HT1080 (cell line): ENCODE data around the gene FUT9. TPM values are rescaled to one million over a fixed set of nuclear protein-coding genes. Genes with fewer than 3 reads are reported as not detected.

Experiments
- DNase-seq: peaks from one replicate; pipeline ENCODE4 v3.0.0-alpha.2; 2015; ENCODE audit warnings: low read depth
- total RNA-seq: library from RNA; depleted of rRNA; stranded (reverse); fragments of >200 nt; shearing (Covaris generic); gene quantifications from 2 replicates; pipeline ENCODE4 v1.2.3, GENCODE V29; 2014

FUT9 gene
- total RNA-seq, 1 experiment from 2014 or later = 0.82 TPM

GRCh38 chr6:96066376-96066775 lies 50.6 kb downstream of the FUT9 start:
- no peak for DNase-seq

GRCh38 chr6:96073555-96073954 lies 57.8 kb downstream of the FUT9 start:
- no peak for DNase-seq

GRCh38 chr6:96074006-96074405 lies 58.2 kb downstream of the FUT9 start:
- no peak for DNase-seq

GRCh38 chr6:96075826-96076225 lies 60.1 kb downstream of the FUT9 start:
- peak; percentile 49 for DNase-seq

GRCh38 chr6:96086745-96087144 lies 71.0 kb downstream of the FUT9 start:
- no peak for DNase-seq

GRCh38 chr6:96089173-96089572 lies 73.4 kb downstream of the FUT9 start:
- peak; percentile 25 for DNase-seq

- no peak for DNase-seq
These were observed 78.3 kb downstream of the FUT9 start for GRCh38 chr6:96094077-96094476.

GRCh38 chr6:96099069-96099468 lies 83.3 kb downstream of the FUT9 start:
- no peak for DNase-seq

- no peak for DNase-seq
These were observed 85.8 kb downstream of the FUT9 start for GRCh38 chr6:96101564-96101963.

GRCh38 chr6:96104910-96105309 lies 89.1 kb downstream of the FUT9 start:
- DNase-seq = no peak

- no peak for DNase-seq
These were observed 95.1 kb downstream of the FUT9 start for GRCh38 chr6:96110878-96111277.

GRCh38 chr6:96116674-96117073 lies 100.9 kb downstream of the FUT9 start:
- peak; percentile 6 for DNase-seq

GRCh38 chr6:96124778-96125177 lies 109.0 kb downstream of the FUT9 start:
- DNase-seq = peak; percentile 61

GRCh38 chr6:96138406-96138805 lies 122.6 kb downstream of the FUT9 start:
- DNase-seq = no peak

GRCh38 chr6:96142142-96142541 lies 126.4 kb downstream of the FUT9 start:
- DNase-seq = no peak

- no peak for DNase-seq
These were observed 134.7 kb downstream of the FUT9 start for GRCh38 chr6:96150431-96150830.

- DNase-seq = no peak
These were observed 135.9 kb downstream of the FUT9 start for GRCh38 chr6:96151707-96152106.

GRCh38 chr6:96152114-96152708 lies 136.4 kb downstream of the FUT9 start:
- no peak for DNase-seq

- peak; percentile 10 for DNase-seq
These were observed 138.0 kb downstream of the FUT9 start for GRCh38 chr6:96153775-96154174.

- peak; percentile 17 for DNase-seq
These were observed 140.7 kb downstream of the FUT9 start for GRCh38 chr6:96156425-96156824.

- peak; percentile 45 for DNase-seq
These were observed 141.3 kb downstream of the FUT9 start for GRCh38 chr6:96157018-96157565.

GRCh38 chr6:96162711-96163120 lies 146.9 kb downstream of the FUT9 start:
- DNase-seq = no peak

GRCh38 chr6:96164802-96165201 lies 149.0 kb downstream of the FUT9 start:
- DNase-seq = no peak

- DNase-seq = no peak
These were observed 155.3 kb downstream of the FUT9 start for GRCh38 chr6:96171112-96171511.
